B cell (primary cell): ENCODE measurements around the gene TBC1D22B. TPM values are rescaled to one million over a fixed set of nuclear protein-coding genes. Genes with fewer than 3 reads are reported as not detected.

Source experiments
- ATAC-seq: fragments of 200-7000 bp; cut with Tn5 transposase; one replicate; pipeline ENCODE4 v1.10.0; 2021; ENCODE audit warnings: low read depth, mild to moderate bottlenecking, moderate number of reproducible peaks, moderate library complexity
- CTCF ChIA-PET: fragments of 350-600 bp; sonication (Branson Sonifier 250); formaldehyde crosslinking; loops from one replicate; lab custom pipeline; 2021; ENCODE audit warnings: antibody characterized with exemption, inconsistent platforms; lab: Charles Lee
- POLR2A ChIA-PET: fragments of 350-600 bp; sonication (Branson Sonifier 250); formaldehyde crosslinking; loops from one replicate; lab custom pipeline; 2021; ENCODE audit warnings: antibody characterized with exemption; lab: Charles Lee
- DNase-seq: peaks from one replicate; pipeline ENCODE4 v3.0.0; 2013
- H2AFZ ChIP-seq: 2 replicates; pipeline ENCODE4 v1.6.1; 2012; ENCODE audit warnings: mild to moderate bottlenecking, low read depth, low read length; ENCODE audit not compliant: insufficient read depth, poor library complexity, severe bottlenecking
- H3K27ac ChIP-seq, 2 donors: 1 replicate in 1 of 2; 2 replicates in 1 of 2; pipeline ENCODE4 v1.5.1; 2012 to 2013; ENCODE audit warnings: low read length in 2 of 2, mild to moderate bottlenecking in 2 of 2, moderate library complexity in 1 of 2
- H3K27me3 ChIP-seq, 4 experiments: fragments of 200-600 bp in 1 of 4; sonication (generic) in 1 of 4; replicated peaks in 1 of 4; 1 replicate in 2 of 4; 2 replicates in 2 of 4; pipeline versions ENCODE4 v1.6.1 to v1.7.0; 2013 to 2016; ENCODE audit warnings: low read length in 3 of 4, mild to moderate bottlenecking in 2 of 4, mixed read lengths in 1 of 4, moderate library complexity in 1 of 4; ENCODE audit not compliant: insufficient read depth in 4 of 4, control insufficient read depth in 3 of 4; ENCODE audit errors: control extremely low read depth in 1 of 4
- H3K36me3 ChIP-seq, 2 experiments: replicated peaks in 1 of 2; 1 replicate in 1 of 2; 2 replicates in 1 of 2; pipeline versions ENCODE4 v1.6.1 to v1.7.1; 2013; ENCODE audit warnings: low read length in 1 of 2; ENCODE audit not compliant: insufficient read depth in 2 of 2, control insufficient read depth in 1 of 2; ENCODE audit errors: control extremely low read depth in 1 of 2, extremely low read depth in 1 of 2
- H3K4me1 ChIP-seq, 2 donors: fragments of 200-600 bp in 1 of 2; sonication (generic) in 1 of 2; 1 replicate in 1 of 2; 2 replicates in 1 of 2; pipeline versions ENCODE4 v1.5.1 to v1.6.1; 2013 to 2017; ENCODE audit warnings: low read length in 2 of 2; ENCODE audit not compliant: control insufficient read depth in 2 of 2, insufficient read depth in 2 of 2
- H3K4me2 ChIP-seq: replicated peaks from 2 replicates; pipeline ENCODE3; 2012; ENCODE audit warnings: mild to moderate bottlenecking, low read depth, low read length; ENCODE audit not compliant: poor library complexity, severe bottlenecking
- H3K4me3 ChIP-seq, 5 experiments: fragments of 200-600 bp in 1 of 5; sonication (generic) in 1 of 5; 1 replicate in 3 of 5; 2 replicates in 2 of 5; pipeline versions ENCODE4 v1.5.1 to v1.7.0; 2011 to 2016; ENCODE audit warnings: low read length in 4 of 5, mild to moderate bottlenecking in 4 of 5, low read depth in 2 of 5, control low read depth in 1 of 5, moderate library complexity in 1 of 5; ENCODE audit not compliant: insufficient read depth in 1 of 5; ENCODE audit errors: control extremely low read depth in 1 of 5, extremely low read depth in 1 of 5
- H3K79me2 ChIP-seq: fragments of 200-600 bp; sonication (generic); one replicate; pipeline ENCODE4 v1.6.0; 2016; ENCODE audit warnings: low read length; ENCODE audit not compliant: control insufficient read depth, insufficient read depth
- H3K9ac ChIP-seq: fragments of 200-600 bp; sonication (generic); 2 replicates; pipeline ENCODE4 v1.6.1; 2017; ENCODE audit warnings: mild to moderate bottlenecking, low read length, moderate library complexity
- H3K9me3 ChIP-seq, 3 donors: one replicate each; pipeline versions ENCODE4 v1.6.1 to v1.7.1; 2013; ENCODE audit warnings: low read length in 2 of 3; ENCODE audit not compliant: control insufficient read depth in 2 of 3, insufficient read depth in 1 of 3; ENCODE audit errors: control extremely low read depth in 1 of 3
- H4K20me1 ChIP-seq: 2 replicates; pipeline ENCODE4 v1.6.0; 2012; ENCODE audit warnings: mild to moderate bottlenecking, low read length; ENCODE audit not compliant: insufficient read depth, control insufficient read depth, poor library complexity, severe bottlenecking
- H3K27ac Mint-ChIP-seq: one replicate; pipeline ENCODE4 v1.8.0; 2021; ENCODE audit warnings: mixed read lengths
- H3K27me3 Mint-ChIP-seq: one replicate; pipeline ENCODE4 v1.8.0; 2021; ENCODE audit warnings: mixed read lengths
- H3K4me1 Mint-ChIP-seq: one replicate; pipeline ENCODE4 v1.8.0; 2021; ENCODE audit warnings: mixed read lengths
- H3K4me3 Mint-ChIP-seq: one replicate; pipeline ENCODE4 v1.8.0; 2021; ENCODE audit warnings: mixed read lengths
- H3K9me3 Mint-ChIP-seq: one replicate; pipeline ENCODE4 v1.8.0; 2022; ENCODE audit warnings: mixed read lengths; ENCODE audit not compliant: insufficient read depth
- EZH2 ChIP-seq: IDR thresholded peaks from 2 replicates; pipeline ENCODE4 v1.6.1; 2012; ENCODE audit warnings: borderline replicate concordance, low read depth, mild to moderate bottlenecking, moderate library complexity, low read length; ENCODE audit not compliant: insufficient read depth, poor library complexity, severe bottlenecking
- WGBS: methylation state at CpG from one replicate; pipeline ENCODE4 v1.1.5; 2013; ENCODE audit warnings: missing lambda C conversion rate; ENCODE audit not compliant: insufficient coverage; 5-methylcytosine and 5-hydroxymethylcytosine counted together
- intact Hi-C: fragments of 100-400 bp; cut with micrococcal nuclease; formaldehyde crosslinking; loops from one replicate; pipeline ENCODE4 v1.10.0; 2022
- polyA plus RNA-seq: library from polyadenylated mRNA; depleted of rRNA; stranded (reverse); fragments of >200 nt; gene quantifications from 2 replicates; pipeline ENCODE4 v1.2.3, GENCODE V29; 2012
- total RNA-seq, 2 donors: library from RNA; stranded (reverse); fragments of 120-200 nt in 1 of 2; gene quantifications; 1 replicate in 1 of 2; 2 replicates in 1 of 2; pipeline versions ENCODE4 v1.2.3 to v1.2.4, GENCODE V29; 2013 to 2022
- TF ChIP-seq, protein P1 (sequence below): fragments of 200-600 bp; IDR thresholded peaks from one replicate; pipeline ENCODE4 v1.8.0; 2022; ENCODE audit warnings: antibody characterized with exemption, mild to moderate bottlenecking

Gene TBC1D22B
- total and polyA plus RNA-seq, 2 donors (not counting 1 experiment from before 2014, with no cell fraction given): 5.1 to 12.5 TPM

DNA sequence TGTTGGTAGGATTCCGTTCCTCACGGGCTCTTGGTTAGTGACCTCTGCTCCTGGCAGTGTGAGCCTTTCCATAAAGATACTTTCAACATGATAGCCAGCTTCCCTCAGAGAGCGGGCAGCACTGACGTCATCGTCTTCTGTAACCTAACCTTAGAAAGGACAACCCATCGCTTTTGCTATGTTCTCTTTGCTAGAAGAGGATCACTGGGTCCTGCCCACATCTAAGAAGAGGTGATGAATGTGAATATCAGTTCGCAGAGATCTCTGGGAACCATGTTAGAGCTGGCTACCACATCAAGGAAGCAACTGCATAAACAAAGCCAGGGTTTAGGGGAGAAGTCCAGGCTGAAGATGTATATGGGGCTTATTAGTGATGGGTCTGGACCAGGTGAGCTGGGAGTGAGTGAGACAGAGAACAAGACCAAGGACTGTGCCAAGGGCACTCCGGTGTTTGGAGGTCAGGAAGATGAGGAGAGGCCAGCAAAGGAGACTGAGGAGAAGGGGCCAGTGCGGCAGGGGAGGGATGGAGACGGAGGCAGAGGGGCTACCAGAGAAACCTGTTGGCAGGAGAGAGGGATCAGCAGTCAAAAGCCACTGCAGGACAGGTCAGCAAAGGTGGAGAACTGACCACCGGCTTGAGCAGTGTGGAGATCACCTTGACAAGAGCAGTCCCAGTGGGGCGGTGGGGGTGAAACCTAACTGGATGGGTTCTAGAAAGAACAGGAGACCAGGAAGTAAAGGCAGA, 47.9 kb upstream of the TBC1D22B start:
- H3K27ac ChIP-seq: no peak overlapping the region
- no peaks in the 10 kb centered on the region for H3K27me3 Mint-ChIP-seq
- H3K4me1 ChIP-seq: peaks cover 4 to 12% of the 10 kb centered on the region in 2 donors
- ATAC-seq (no peak), DNase-seq (no peak)
- ChIA-PET CTCF (interaction anchor here (0.7 to 17.8 kb wide), 50 partner anchors 9 to 595 kb away, joined by 3 to 587 read pairs (median 5); partner anchors contain the start of genes C6orf89, MTCH1, PIM1 and PPIL1), POLR2A (interaction anchor here (0.5 to 1.0 kb wide), 2 partner anchors 38 to 72 kb away, joined by 3 to 4 read pairs; no protein-coding TSS in a partner anchor)
- H3K4me1 Mint-ChIP-seq: peaks cover 14% of the 10 kb centered on the region
- no peaks in the 10 kb centered on the region for H3K9me3 ChIP-seq
- peak overlapping the region; percentile 10 for H3K27ac Mint-ChIP-seq
- peaks cover 0 to 4% (median 0%) of the 10 kb centered on the region in 4 experiments for H3K27me3 ChIP-seq
- no peaks in the 10 kb centered on the region for H4K20me1 ChIP-seq
- H3K9ac ChIP-seq: no peak overlapping the region
- intact Hi-C loops: loop anchor here (1.0 to 10.0 kb wide), 7 partner anchors 37 to 595 kb away; partner anchors contain the start of gene C6orf89
- no peaks in the 10 kb centered on the region for H3K36me3 ChIP-seq
- no peak overlapping the region for H3K4me3 ChIP-seq
- H3K4me3 Mint-ChIP-seq: no peak overlapping the region
- no peaks in the 10 kb centered on the region for H3K9me3 Mint-ChIP-seq
- no peaks in the 10 kb centered on the region for H3K79me2 ChIP-seq
- H3K4me2 ChIP-seq: no peak overlapping the region
- 93% methylated on average over 8 of the region's 12 CpGs for WGBS
- H2AFZ ChIP-seq: no peak overlapping the region
- TF ChIP-seq EZH2: no peak
- TF ChIP-seq, protein P1, sequence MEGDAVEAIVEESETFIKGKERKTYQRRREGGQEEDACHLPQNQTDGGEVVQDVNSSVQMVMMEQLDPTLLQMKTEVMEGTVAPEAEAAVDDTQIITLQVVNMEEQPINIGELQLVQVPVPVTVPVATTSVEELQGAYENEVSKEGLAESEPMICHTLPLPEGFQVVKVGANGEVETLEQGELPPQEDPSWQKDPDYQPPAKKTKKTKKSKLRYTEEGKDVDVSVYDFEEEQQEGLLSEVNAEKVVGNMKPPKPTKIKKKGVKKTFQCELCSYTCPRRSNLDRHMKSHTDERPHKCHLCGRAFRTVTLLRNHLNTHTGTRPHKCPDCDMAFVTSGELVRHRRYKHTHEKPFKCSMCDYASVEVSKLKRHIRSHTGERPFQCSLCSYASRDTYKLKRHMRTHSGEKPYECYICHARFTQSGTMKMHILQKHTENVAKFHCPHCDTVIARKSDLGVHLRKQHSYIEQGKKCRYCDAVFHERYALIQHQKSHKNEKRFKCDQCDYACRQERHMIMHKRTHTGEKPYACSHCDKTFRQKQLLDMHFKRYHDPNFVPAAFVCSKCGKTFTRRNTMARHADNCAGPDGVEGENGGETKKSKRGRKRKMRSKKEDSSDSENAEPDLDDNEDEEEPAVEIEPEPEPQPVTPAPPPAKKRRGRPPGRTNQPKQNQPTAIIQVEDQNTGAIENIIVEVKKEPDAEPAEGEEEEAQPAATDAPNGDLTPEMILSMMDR: no peak
